Mesothelial cell of epicardium (in vitro differentiated cells): ENCODE results near the gene FYCO1. TPM values are rescaled to one million over a fixed set of nuclear protein-coding genes. Genes with fewer than 3 reads are reported as not detected.

Source experiments
- DNase-seq, 2 experiments: peaks; one replicate each; pipeline ENCODE4 v3.0.0; 2021; ENCODE audit warnings: low spot score in 2 of 2; ENCODE audit not compliant: unreplicated experiment in 2 of 2
- H3K27ac Mint-ChIP-seq: 2 replicates; pipeline ENCODE4 v1.8.0; 2021; ENCODE audit warnings: mixed read lengths
- H3K27me3 Mint-ChIP-seq: 2 replicates; pipeline ENCODE4 v1.8.0; 2021; ENCODE audit warnings: low read depth, mixed read lengths
- H3K36me3 Mint-ChIP-seq: 2 replicates; pipeline ENCODE4 v1.8.0; 2021; ENCODE audit warnings: mixed read lengths
- H3K4me1 Mint-ChIP-seq: 2 replicates; pipeline ENCODE4 v1.8.0; 2021; ENCODE audit warnings: mixed read lengths
- H3K4me3 Mint-ChIP-seq: 2 replicates; pipeline ENCODE4 v1.8.0; 2021; ENCODE audit warnings: mild to moderate bottlenecking, moderate library complexity, mixed read lengths
- H3K9me3 Mint-ChIP-seq: 2 replicates; pipeline ENCODE4 v1.8.0; 2021; ENCODE audit warnings: mixed read lengths
- CTCF ChIP-seq: fragments of 200-600 bp; sonication (generic); IDR thresholded peaks from one replicate; pipeline ENCODE4 v1.5.0; 2021; ENCODE audit warnings: antibody characterized with exemption; ENCODE audit not compliant: unreplicated experiment
- total RNA-seq: library from RNA; stranded (reverse); gene quantifications from 3 replicates; pipeline ENCODE4 v1.2.1, GENCODE V29; 2021

FYCO1 gene
- total RNA-seq, 1 donor from 2014 or later, result 23.1 TPM

- Mint-ChIP-seq H3K27me3 (peaks cover 19% of the 10 kb centered on the region), H3K4me1 (peaks cover 16% of the 10 kb centered on the region), H3K9me3 (no peaks in the 10 kb centered on the region), H3K4me3 (no peak overlapping the region), H3K36me3 (no peaks in the 10 kb centered on the region), H3K27ac (peak overlapping the region; percentile 51)
- no peak for TF ChIP-seq CTCF
- DNase-seq, result no peak
Observed at GRCh38 chr3:45887759-45888511, 107.7 kb downstream of the FYCO1 start.

DNA sequence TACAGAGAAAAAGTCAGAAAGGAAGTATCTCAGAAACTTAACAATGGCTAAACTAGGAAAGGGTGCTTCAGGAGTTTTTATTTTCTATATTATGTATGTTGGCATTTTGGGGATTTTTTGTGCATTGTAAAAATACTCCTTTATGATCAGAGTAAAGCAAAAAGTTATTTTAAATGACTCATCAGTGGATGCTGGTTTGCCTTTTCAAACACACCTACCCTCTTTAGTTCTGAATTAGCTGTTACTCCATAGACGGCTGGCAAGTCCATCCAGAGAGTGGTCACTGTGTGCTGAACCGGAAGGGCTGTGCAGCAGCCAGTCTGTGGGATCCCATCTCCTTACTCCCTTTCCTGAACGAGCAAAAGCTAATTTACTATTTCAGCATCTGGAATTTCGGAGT lies 108.3 kb downstream of the FYCO1 start:
- no peak for TF ChIP-seq CTCF
- Mint-ChIP-seq H3K9me3 (no peaks in the 10 kb centered on the region), H3K36me3 (no peaks in the 10 kb centered on the region)

DNA sequence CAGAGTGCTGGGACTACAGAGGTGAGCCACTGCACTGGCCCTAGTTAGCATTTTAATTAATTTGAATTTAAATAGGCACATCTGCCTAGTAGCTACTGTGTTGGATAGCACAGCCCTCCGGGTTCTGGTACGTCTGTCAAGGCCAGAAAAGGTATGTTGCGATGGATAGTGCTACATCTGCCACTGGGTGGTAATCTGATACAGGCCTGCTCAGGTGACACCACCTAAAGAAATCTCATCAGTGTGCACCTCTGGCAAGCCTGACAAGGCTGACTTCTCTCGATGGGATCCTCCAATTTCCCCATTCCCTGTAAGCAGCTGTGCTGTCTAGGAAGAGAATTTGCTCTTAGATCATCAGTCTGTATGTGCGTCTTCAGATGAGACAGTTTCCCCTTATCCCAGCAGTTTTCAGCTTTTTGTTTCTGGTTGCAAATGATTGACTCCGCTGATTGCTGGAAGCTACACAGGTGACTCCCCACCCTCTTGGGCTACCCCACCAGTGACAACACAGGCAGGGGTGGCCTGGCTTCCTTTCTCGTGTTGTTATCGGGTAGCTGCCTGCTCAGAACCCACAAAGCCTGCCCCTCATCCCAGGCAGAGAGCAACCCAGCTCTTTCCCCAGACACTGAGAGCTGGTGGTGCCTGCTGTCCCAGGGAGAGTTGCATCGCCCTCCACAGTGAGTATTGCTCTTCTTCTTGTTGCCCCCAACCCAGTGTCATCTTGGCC lies 109.5 kb downstream of the FYCO1 start, which contains the start of gene CCR9:
TSS of gene CCR9 (plus strand) at position 565 of the 727 bp plus-strand sequence. CDS start 8,391 bp downstream, outside the sequence.
- H3K36me3 Mint-ChIP-seq, result no peaks in the 10 kb centered on the region
- DNase-seq, result no peak
- H3K4me1 Mint-ChIP-seq, result peaks cover 18% of the 10 kb centered on the region
- no peak for TF ChIP-seq CTCF
- H3K4me3 Mint-ChIP-seq, result no peak within 1 kb of the TSS
- peaks cover 22% of the 10 kb centered on the region for H3K27me3 Mint-ChIP-seq
- H3K9me3 Mint-ChIP-seq, result no peaks in the 10 kb centered on the region
- no peak within 1 kb of the TSS for H3K27ac Mint-ChIP-seq

More for the DNA sequence above, 108.3 kb downstream of the FYCO1 start:
- DNase-seq, result no peak
- H3K4me1 Mint-ChIP-seq, result peaks cover 16% of the 10 kb centered on the region
- peaks cover 20% of the 10 kb centered on the region for H3K27me3 Mint-ChIP-seq
- no peak overlapping the region for H3K4me3 Mint-ChIP-seq
- H3K27ac Mint-ChIP-seq, result no peak overlapping the region

GRCh38 chr3:45884368-45885201 lies 111.0 kb downstream of the FYCO1 start:
- Mint-ChIP-seq H3K27ac (no peak overlapping the region), H3K27me3 (peaks cover 22% of the 10 kb centered on the region), H3K9me3 (no peaks in the 10 kb centered on the region), H3K4me1 (peaks cover 16% of the 10 kb centered on the region), H3K4me3 (no peak overlapping the region), H3K36me3 (no peaks in the 10 kb centered on the region)
- no peak for TF ChIP-seq CTCF
- DNase-seq, result no peak
